SH-SY5Y (cell line): ENCODE measurements around the gene IL1RAP.

ENCODE experiments used
- GATA2 ChIP-seq: IDR thresholded peaks from 2 replicates; pipeline ENCODE4 v1.6.1; 2011; ENCODE audit warnings: mild to moderate bottlenecking, low read depth, low read length
- GATA3 ChIP-seq: IDR thresholded peaks from 2 replicates; pipeline ENCODE4 v1.6.1; 2011; ENCODE audit warnings: low read depth, mild to moderate bottlenecking, low read length, moderate library complexity

The IL1RAP gene

GRCh38 chr3:190646996-190647395 is 133.1 kb downstream of the IL1RAP start:
- TF ChIP-seq GATA2, result no peak
- no peak for TF ChIP-seq GATA3

GRCh38 chr3:190655933-190656332 is 142.0 kb downstream of the IL1RAP start:
- no peak for TF ChIP-seq GATA3
- no peak for TF ChIP-seq GATA2

GRCh38 chr3:190658106-190658505 is 144.2 kb downstream of the IL1RAP start:
- TF ChIP-seq GATA3, result no peak
- TF ChIP-seq GATA2, result no peak

GRCh38 chr3:190666821-190667220 is 152.9 kb downstream of the IL1RAP start:
- TF ChIP-seq GATA3 (no peak), GATA2 (no peak)

GRCh38 chr3:190671658-190672057 is 157.8 kb downstream of the IL1RAP start:
- TF ChIP-seq GATA3, result no peak

- no peak for TF ChIP-seq GATA3
These were observed 159.3 kb downstream of the IL1RAP start for GRCh38 chr3:190673148-190673547.

- TF ChIP-seq GATA2 (no peak), GATA3 (no peak)
These were observed 162.6 kb downstream of the IL1RAP start for GRCh38 chr3:190676481-190676880.

GRCh38 chr3:190677001-190677400 is 163.1 kb downstream of the IL1RAP start:
- TF ChIP-seq GATA2 (no peak), GATA3 (no peak)

GRCh38 chr3:190680691-190681090 is 166.8 kb downstream of the IL1RAP start:
- no peak for TF ChIP-seq GATA3
- TF ChIP-seq GATA2, result no peak

- TF ChIP-seq GATA3 (no peak), GATA2 (no peak)
These were observed 170.9 kb downstream of the IL1RAP start for GRCh38 chr3:190684776-190685175.

- no peak for TF ChIP-seq GATA3
- no peak for TF ChIP-seq GATA2
These were observed 172.1 kb downstream of the IL1RAP start for GRCh38 chr3:190686011-190686410.

- no peak for TF ChIP-seq GATA3
- no peak for TF ChIP-seq GATA2
These were observed 176.4 kb downstream of the IL1RAP start for GRCh38 chr3:190690246-190690645.

- TF ChIP-seq GATA3, result no peak
- TF ChIP-seq GATA2, result no peak
These were observed 178.4 kb downstream of the IL1RAP start for GRCh38 chr3:190692256-190692655.

GRCh38 chr3:190694335-190695001 is 180.6 kb downstream of the IL1RAP start:
- TF ChIP-seq GATA3, result no peak
- TF ChIP-seq GATA2, result no peak

- no peak for TF ChIP-seq GATA3
- TF ChIP-seq GATA2, result no peak
These were observed 181.3 kb downstream of the IL1RAP start for GRCh38 chr3:190695225-190695624.

- TF ChIP-seq GATA3 (no peak), GATA2 (no peak)
These were observed 182.1 kb downstream of the IL1RAP start for GRCh38 chr3:190695994-190696393.
